HUES64 (cell line): Measurements from ENCODE around the gene MED17.

ENCODE experiments used
- H3K27ac ChIP-seq: 2 replicates; pipeline ENCODE4 v1.7.0; 2013; ENCODE audit warnings: low read depth, low read length, inconsistent platforms
- H3K27me3 ChIP-seq: 2 replicates; pipeline ENCODE4 v1.6.1; 2013; ENCODE audit warnings: mild to moderate bottlenecking, low read length; ENCODE audit not compliant: insufficient read depth
- H3K36me3 ChIP-seq: 2 replicates; pipeline ENCODE4 v1.6.1; 2013; ENCODE audit warnings: mild to moderate bottlenecking, low read length; ENCODE audit not compliant: insufficient read depth
- H3K4me1 ChIP-seq: 2 replicates; pipeline ENCODE4 v1.6.1; 2013; ENCODE audit warnings: mild to moderate bottlenecking, low read length, moderate library complexity; ENCODE audit not compliant: insufficient read depth
- H3K4me3 ChIP-seq: 2 replicates; pipeline ENCODE4 v1.5.1; 2013; ENCODE audit warnings: mild to moderate bottlenecking, low read length, moderate library complexity
- H3K9ac ChIP-seq: 2 replicates; pipeline ENCODE4 v1.6.1; 2013; ENCODE audit warnings: mild to moderate bottlenecking, low read depth, low read length
- H3K9me3 ChIP-seq: 2 replicates; pipeline ENCODE4 v1.6.1; 2013; ENCODE audit warnings: low read depth, low read length; ENCODE audit not compliant: insufficient read depth
- WGBS: fragments of 150-250, 120-280 bp; methylation state at CpG from one replicate; pipeline ENCODE4 v1.1.7; 2013; ENCODE audit warnings: missing lambda C conversion rate; 5-methylcytosine and 5-hydroxymethylcytosine counted together

MED17 gene

GRCh38 chr11:93852242-93852641 lies 68.2 kb downstream of the MED17 start:
- no peak overlapping the region for H3K27ac ChIP-seq

GRCh38 chr11:93857413-93858120 lies 73.5 kb downstream of the MED17 start:
- Histone ChIP-seq H3K9me3 (no peaks in the 10 kb centered on the region), H3K4me1 (peaks cover 28% of the 10 kb centered on the region), H3K36me3 (no peaks in the 10 kb centered on the region), H3K27ac (no peak overlapping the region), H3K9ac (no peak overlapping the region), H3K27me3 (no peaks in the 10 kb centered on the region), H3K4me3 (no peak overlapping the region)
- WGBS, result 83% methylated on average over 3 of the region's 3 CpGs

More at GRCh38 chr11:93852242-93852641, 68.2 kb downstream of the MED17 start:
- peaks cover 21% of the 10 kb centered on the region for H3K4me1 ChIP-seq
- no peak overlapping the region for H3K4me3 ChIP-seq
- 97% methylated on average over 5 of the region's 5 CpGs for WGBS
- H3K27me3 ChIP-seq, result peaks cover 6% of the 10 kb centered on the region
- no peaks in the 10 kb centered on the region for H3K36me3 ChIP-seq
- H3K9me3 ChIP-seq, result no peaks in the 10 kb centered on the region
- no peak overlapping the region for H3K9ac ChIP-seq

GRCh38 chr11:93858121-93858775 lies 74.2 kb downstream of the MED17 start:
- Histone ChIP-seq H3K9ac (no peak overlapping the region), H3K27me3 (no peaks in the 10 kb centered on the region), H3K9me3 (no peaks in the 10 kb centered on the region), H3K36me3 (no peaks in the 10 kb centered on the region), H3K27ac (no peak overlapping the region), H3K4me3 (no peak overlapping the region), H3K4me1 (peaks cover 22% of the 10 kb centered on the region)
- 67% methylated on average over 3 of the region's 3 CpGs for WGBS

- Histone ChIP-seq H3K36me3 (no peaks in the 10 kb centered on the region), H3K9me3 (no peaks in the 10 kb centered on the region), H3K9ac (no peak overlapping the region), H3K4me1 (peaks cover 8% of the 10 kb centered on the region; the same call in 1 of the 2 replicates), H3K4me3 (no peak overlapping the region), H3K27ac (no peak overlapping the region), H3K27me3 (no peaks in the 10 kb centered on the region)
- 87% methylated on average over 4 of the region's 4 CpGs for WGBS
These were observed 77.7 kb downstream of the MED17 start for GRCh38 chr11:93861808-93862207.
